Vagina (tissue), 2 donors: ENCODE data around the gene ABCC2. TPM values are rescaled to one million over a fixed set of nuclear protein-coding genes. Genes with fewer than 3 reads are reported as not detected.

ENCODE experiments used
- DNase-seq, 2 donors: peaks; one replicate each; pipeline ENCODE4 v3.0.0-alpha.2; 2017; ENCODE audit errors: extremely low spot score in 2 of 2
- H3K27ac ChIP-seq: fragments of 200-600 bp; sonication (generic); one replicate; pipeline ENCODE4 v1.5.1; 2019
- H3K27me3 ChIP-seq: fragments of 200-600 bp; sonication (generic); one replicate; pipeline ENCODE4 v1.5.1; 2019
- H3K36me3 ChIP-seq, 2 donors: fragments of 200-600 bp; sonication (generic); one replicate each; pipeline ENCODE4 v1.5.1; 2017 to 2019
- H3K4me1 ChIP-seq: fragments of 200-600 bp; sonication (generic); one replicate; pipeline ENCODE4 v1.5.1; 2019
- H3K4me3 ChIP-seq, 2 donors: fragments of 200-600 bp; sonication (generic); 1 replicate in 1 of 2; 2 replicates in 1 of 2; pipeline ENCODE4 v1.5.1; 2016 to 2019
- H3K9me3 ChIP-seq: fragments of 200-600 bp; sonication (generic); one replicate; pipeline ENCODE4 v1.5.1; 2019
- POLR2A ChIP-seq, 2 donors: fragments of 450-650 bp; IDR thresholded peaks; one replicate each; pipeline ENCODE4 v1.6.1; 2017; ENCODE audit warnings: antibody characterized with exemption in 2 of 2, mild to moderate bottlenecking in 2 of 2, moderate library complexity in 2 of 2
- POLR2AphosphoS5 ChIP-seq, 2 donors: sonication (generic); formaldehyde crosslinking; IDR thresholded peaks; one replicate each; pipeline ENCODE4 v1.9.0; 2017; ENCODE audit warnings: antibody characterized with exemption in 2 of 2, mild to moderate bottlenecking in 2 of 2, low read depth in 1 of 2; ENCODE audit not compliant: insufficient read depth in 1 of 2
- intact Hi-C: fragments of 100-400 bp; cut with DNase I; formaldehyde crosslinking; loops from one replicate; pipeline ENCODE4 v1.15.1; 2023
- total RNA-seq: library from RNA; depleted of rRNA; stranded (reverse); fragments of >200 nt; gene quantifications from one replicate; pipeline ENCODE4 v1.2.3, GENCODE V29; 2016
- TF ChIP-seq, protein P1 (sequence below), 3 experiments: fragments of 450-650 bp in 2 of 3; fragments of 200-600 bp in 1 of 3; sonication (generic) in 1 of 3; IDR thresholded peaks; one replicate each; pipeline ENCODE4 v1.5.1; 2017 to 2019; ENCODE audit warnings: antibody characterized with exemption in 3 of 3, mild to moderate bottlenecking in 2 of 3, moderate library complexity in 2 of 3

Gene ABCC2
- total RNA-seq, 1 donor from 2014 or later, result 1.7 TPM

DNA sequence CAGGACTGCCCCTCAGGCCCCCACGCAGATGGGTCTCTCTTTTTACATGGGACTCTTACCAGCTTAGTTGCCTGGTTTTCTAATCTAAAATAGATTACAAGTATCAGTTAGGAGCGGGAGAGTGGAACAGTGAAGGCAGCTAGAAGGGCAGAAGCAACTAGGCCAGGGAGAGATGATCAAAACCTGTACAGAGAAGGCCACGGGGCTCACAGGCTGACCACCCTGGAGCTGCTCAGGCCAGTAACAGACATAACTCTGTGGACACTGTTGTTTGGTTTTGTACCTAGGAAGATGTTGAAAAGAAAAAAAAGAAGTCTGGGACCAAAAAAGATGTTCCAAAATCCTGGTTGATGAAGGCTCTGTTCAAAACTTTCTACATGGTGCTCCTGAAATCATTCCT lies 16.5 kb downstream of the ABCC2 start:
- H3K9me3 ChIP-seq, result no peaks in the 10 kb centered on the region
- TF ChIP-seq POLR2A (IDR thresholded peaks at IDR 0.05) (no peak), POLR2AphosphoS5 (IDR thresholded peaks at IDR 0.05; ENCODE audit: insufficient read depth in 1 of 2, low read depth in 1 of 2) (no peak)
- TF ChIP-seq, protein P1, sequence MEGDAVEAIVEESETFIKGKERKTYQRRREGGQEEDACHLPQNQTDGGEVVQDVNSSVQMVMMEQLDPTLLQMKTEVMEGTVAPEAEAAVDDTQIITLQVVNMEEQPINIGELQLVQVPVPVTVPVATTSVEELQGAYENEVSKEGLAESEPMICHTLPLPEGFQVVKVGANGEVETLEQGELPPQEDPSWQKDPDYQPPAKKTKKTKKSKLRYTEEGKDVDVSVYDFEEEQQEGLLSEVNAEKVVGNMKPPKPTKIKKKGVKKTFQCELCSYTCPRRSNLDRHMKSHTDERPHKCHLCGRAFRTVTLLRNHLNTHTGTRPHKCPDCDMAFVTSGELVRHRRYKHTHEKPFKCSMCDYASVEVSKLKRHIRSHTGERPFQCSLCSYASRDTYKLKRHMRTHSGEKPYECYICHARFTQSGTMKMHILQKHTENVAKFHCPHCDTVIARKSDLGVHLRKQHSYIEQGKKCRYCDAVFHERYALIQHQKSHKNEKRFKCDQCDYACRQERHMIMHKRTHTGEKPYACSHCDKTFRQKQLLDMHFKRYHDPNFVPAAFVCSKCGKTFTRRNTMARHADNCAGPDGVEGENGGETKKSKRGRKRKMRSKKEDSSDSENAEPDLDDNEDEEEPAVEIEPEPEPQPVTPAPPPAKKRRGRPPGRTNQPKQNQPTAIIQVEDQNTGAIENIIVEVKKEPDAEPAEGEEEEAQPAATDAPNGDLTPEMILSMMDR (IDR thresholded peaks at IDR 0.05), result no peak
- no peak for DNase-seq

DNA sequence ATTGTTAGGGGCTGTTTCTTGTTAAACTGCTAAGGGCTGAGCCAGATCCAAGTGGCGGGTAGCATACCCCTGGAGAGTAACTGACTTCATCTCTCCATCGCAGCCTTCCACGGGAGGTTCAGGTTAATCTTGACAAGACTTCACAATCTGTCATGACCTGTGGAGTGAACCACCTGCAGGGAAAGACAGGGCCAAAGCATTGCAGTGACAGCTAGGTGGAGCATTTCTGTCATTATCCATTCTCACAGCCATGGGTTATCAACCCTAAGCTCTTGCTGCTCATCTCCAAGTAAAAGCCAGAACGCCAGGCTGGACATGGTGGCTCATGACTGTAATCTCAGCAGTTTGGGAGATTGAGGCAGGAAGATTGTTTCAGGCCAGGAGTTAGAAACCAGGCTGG lies 17.2 kb downstream of the ABCC2 start:
- Histone ChIP-seq H3K27me3 (no peaks in the 10 kb centered on the region), H3K9me3 (no peaks in the 10 kb centered on the region), H3K36me3 (no peaks in the 10 kb centered on the region), H3K27ac (no peak overlapping the region), H3K4me3 (no peak overlapping the region), H3K4me1 (no peaks in the 10 kb centered on the region)
- no peak for DNase-seq
- TF ChIP-seq POLR2AphosphoS5 (IDR thresholded peaks at IDR 0.05; ENCODE audit: insufficient read depth in 1 of 2, low read depth in 1 of 2), result no peak
- TF ChIP-seq, protein P1 (IDR thresholded peaks at IDR 0.05), result no peak
- TF ChIP-seq POLR2A (IDR thresholded peaks at IDR 0.05), result no peak
- intact Hi-C loops, result no loop called here

More for the DNA sequence above, 16.5 kb downstream of the ABCC2 start:
- H3K27me3 ChIP-seq, result no peaks in the 10 kb centered on the region
- no peak overlapping the region for H3K27ac ChIP-seq
- H3K4me1 ChIP-seq, result no peaks in the 10 kb centered on the region
- H3K36me3 ChIP-seq, result no peaks in the 10 kb centered on the region
- intact Hi-C loops, result no loop called here
- no peak overlapping the region for H3K4me3 ChIP-seq

DNA sequence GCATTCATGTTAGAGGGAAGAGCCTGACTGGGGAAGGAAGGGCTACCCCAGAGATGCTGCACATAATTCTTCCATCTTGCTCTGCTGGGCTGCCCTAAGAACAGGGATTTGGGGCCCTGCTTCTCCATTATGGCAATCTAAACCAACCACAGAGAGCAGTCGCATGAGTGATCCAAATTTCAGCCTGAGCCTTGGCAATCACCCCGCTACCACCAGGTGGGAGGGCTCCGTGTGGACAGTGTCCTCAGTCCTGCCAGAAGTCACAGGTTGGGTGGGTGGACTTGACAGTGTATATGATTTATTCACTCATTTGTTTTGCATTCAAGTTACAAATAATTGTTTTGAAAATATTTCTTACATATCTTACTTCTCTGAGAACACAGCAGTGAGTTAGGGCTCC lies 22.0 kb downstream of the ABCC2 start:
- Histone ChIP-seq H3K27ac (no peak overlapping the region), H3K4me1 (no peaks in the 10 kb centered on the region), H3K9me3 (no peaks in the 10 kb centered on the region), H3K27me3 (no peaks in the 10 kb centered on the region), H3K36me3 (no peaks in the 10 kb centered on the region), H3K4me3 (no peak overlapping the region)
- no peak for DNase-seq
- intact Hi-C loops, result no loop called here
- TF ChIP-seq, protein P1 (IDR thresholded peaks at IDR 0.05), result no peak
- no peak for TF ChIP-seq POLR2AphosphoS5 (IDR thresholded peaks at IDR 0.05; ENCODE audit: insufficient read depth in 1 of 2, low read depth in 1 of 2)
- TF ChIP-seq POLR2A (IDR thresholded peaks at IDR 0.05), result no peak

DNA sequence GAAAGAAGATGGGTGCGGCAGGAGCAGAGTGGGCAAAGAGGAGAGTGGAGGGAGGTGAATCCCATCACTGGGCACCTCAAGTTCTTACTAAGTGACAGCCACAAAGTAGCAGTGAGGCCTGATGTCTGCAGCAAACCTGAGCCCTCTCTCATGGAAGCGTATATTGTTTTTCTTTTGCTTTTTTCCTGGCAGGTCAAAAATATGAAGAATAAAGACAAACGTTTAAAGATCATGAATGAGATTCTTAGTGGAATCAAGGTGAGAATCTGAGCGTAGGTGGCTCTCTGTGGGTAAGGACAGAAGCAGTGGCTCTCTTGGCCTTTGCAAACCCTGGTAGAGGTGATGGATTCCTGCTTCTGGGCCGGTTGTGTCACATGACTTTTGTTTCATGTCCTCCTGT lies 22.8 kb downstream of the ABCC2 start:
- Histone ChIP-seq H3K9me3 (no peaks in the 10 kb centered on the region), H3K27ac (no peak overlapping the region), H3K4me3 (no peak overlapping the region), H3K27me3 (no peaks in the 10 kb centered on the region), H3K4me1 (no peaks in the 10 kb centered on the region), H3K36me3 (no peaks in the 10 kb centered on the region)
- TF ChIP-seq, protein P1 (IDR thresholded peaks at IDR 0.05), result no peak
- TF ChIP-seq POLR2A (IDR thresholded peaks at IDR 0.05) (no peak), POLR2AphosphoS5 (IDR thresholded peaks at IDR 0.05; ENCODE audit: insufficient read depth in 1 of 2, low read depth in 1 of 2) (no peak)
- intact Hi-C loops, result no loop called here
- no peak for DNase-seq

DNA sequence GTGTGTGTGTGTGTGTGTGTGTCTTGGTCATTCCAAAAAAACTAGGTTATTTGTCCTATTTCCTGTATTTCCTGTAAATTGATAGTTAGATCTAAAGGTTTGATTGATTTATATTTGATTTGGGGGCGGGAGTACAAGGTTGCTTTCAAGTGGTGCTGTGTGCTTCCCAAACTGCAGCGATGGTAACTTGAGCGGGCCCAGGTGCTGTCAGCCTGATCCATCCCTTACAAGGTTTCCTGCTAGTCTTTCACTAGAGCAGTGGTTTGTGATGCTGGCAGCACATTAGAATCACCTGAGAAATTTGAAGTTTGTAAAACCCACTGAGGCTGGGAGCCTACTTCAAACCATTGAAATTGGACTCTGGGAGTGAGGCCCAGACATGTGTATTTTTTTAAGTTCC lies 23.7 kb downstream of the ABCC2 start:
- Histone ChIP-seq H3K4me3 (no peak overlapping the region), H3K27ac (no peak overlapping the region), H3K4me1 (no peaks in the 10 kb centered on the region), H3K36me3 (no peaks in the 10 kb centered on the region), H3K9me3 (no peaks in the 10 kb centered on the region), H3K27me3 (no peaks in the 10 kb centered on the region)
- TF ChIP-seq, protein P1 (IDR thresholded peaks at IDR 0.05), result no peak
- TF ChIP-seq POLR2AphosphoS5 (IDR thresholded peaks at IDR 0.05; ENCODE audit: insufficient read depth in 1 of 2, low read depth in 1 of 2) (no peak), POLR2A (IDR thresholded peaks at IDR 0.05) (no peak)
- DNase-seq, result no peak
- intact Hi-C loops, result no loop called here
